Skeletal muscle satellite cell (primary cell): ENCODE results near the gene IL17RC.

Experiments
- H3K27me3 ChIP-seq: 2 replicates; pipeline ENCODE4 v1.7.0; 2013; ENCODE audit warnings: low read length; ENCODE audit not compliant: control insufficient read depth, insufficient read depth
- H3K36me3 ChIP-seq: 2 replicates; pipeline ENCODE4 v1.7.0; 2013; ENCODE audit warnings: mild to moderate bottlenecking, control low read depth, low read length; ENCODE audit not compliant: insufficient read depth
- H3K4me1 ChIP-seq: 2 replicates; pipeline ENCODE4 v1.7.0; 2013; ENCODE audit warnings: low read length; ENCODE audit not compliant: control insufficient read depth, insufficient read depth
- H3K4me2 ChIP-seq: 2 replicates; pipeline ENCODE4 v1.7.0; 2013; ENCODE audit warnings: mild to moderate bottlenecking, low read length
- H3K4me3 ChIP-seq: 2 replicates; pipeline ENCODE4 v1.7.0; 2013; ENCODE audit warnings: low read length
- H3K9ac ChIP-seq: 2 replicates; pipeline ENCODE4 v1.7.0; 2013; ENCODE audit warnings: mild to moderate bottlenecking, low read depth, low read length, moderate library complexity
- H3K9me3 ChIP-seq: replicated peaks from 2 replicates; pipeline ENCODE4 v1.7.0; 2013; ENCODE audit warnings: mild to moderate bottlenecking, control low read depth, low read length

Gene IL17RC

DNA sequence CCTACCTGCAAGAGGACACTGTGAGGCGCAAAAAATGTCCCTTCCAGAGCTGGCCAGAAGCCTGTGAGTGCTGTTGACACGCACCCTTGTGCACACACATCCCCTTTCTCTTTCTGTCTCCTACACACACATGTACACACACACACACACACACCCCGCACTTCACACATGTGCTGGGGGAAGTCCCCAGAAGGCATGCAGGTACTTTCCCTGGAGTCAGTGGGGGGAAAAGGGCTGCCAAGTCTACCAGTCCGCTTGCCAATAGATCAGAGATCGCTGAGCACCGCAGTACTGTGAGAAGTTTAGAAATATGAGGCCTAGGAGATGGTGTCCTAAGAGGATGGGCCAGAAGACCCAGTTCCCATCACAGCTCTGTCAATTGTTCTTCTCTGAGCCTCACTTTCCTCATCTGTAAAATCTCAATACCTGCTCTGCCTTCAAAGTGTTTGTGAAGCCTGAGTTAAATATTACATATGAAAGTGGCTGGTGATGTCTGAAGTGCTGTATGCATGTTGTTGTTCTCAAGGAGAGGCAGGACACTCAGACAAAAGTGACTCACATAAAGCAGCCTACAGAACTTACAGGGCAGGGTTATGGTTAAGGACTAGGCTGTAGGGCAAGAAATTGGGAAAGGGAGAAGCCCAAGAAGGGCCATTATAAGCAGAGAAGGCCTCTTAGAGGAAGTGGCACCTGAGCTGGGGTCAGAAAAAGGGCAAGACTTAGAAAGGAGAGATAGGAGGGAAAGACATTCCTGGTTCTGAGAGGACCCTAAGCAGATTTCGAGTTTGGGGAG, 7.5 kb upstream of the IL17RC start:
- no peak overlapping the region for H3K4me3 ChIP-seq
- no peaks in the 10 kb centered on the region for H3K27me3 ChIP-seq
- no peaks in the 10 kb centered on the region for H3K36me3 ChIP-seq
- H3K4me2 ChIP-seq = no peak overlapping the region
- peaks cover 27% of the 10 kb centered on the region for H3K4me1 ChIP-seq
- no peaks in the 10 kb centered on the region for H3K9me3 ChIP-seq
- no peak overlapping the region for H3K9ac ChIP-seq

- H3K4me2 ChIP-seq = no peak overlapping the region
- no peak overlapping the region for H3K9ac ChIP-seq
- H3K9me3 ChIP-seq = no peaks in the 10 kb centered on the region
- H3K27me3 ChIP-seq = no peaks in the 10 kb centered on the region
- no peaks in the 10 kb centered on the region for H3K36me3 ChIP-seq
- no peak overlapping the region for H3K4me3 ChIP-seq
- H3K4me1 ChIP-seq = peaks cover 49% of the 10 kb centered on the region
These were observed 5.0 kb upstream of the IL17RC start for GRCh38 chr3:9911863-9912262.

DNA sequence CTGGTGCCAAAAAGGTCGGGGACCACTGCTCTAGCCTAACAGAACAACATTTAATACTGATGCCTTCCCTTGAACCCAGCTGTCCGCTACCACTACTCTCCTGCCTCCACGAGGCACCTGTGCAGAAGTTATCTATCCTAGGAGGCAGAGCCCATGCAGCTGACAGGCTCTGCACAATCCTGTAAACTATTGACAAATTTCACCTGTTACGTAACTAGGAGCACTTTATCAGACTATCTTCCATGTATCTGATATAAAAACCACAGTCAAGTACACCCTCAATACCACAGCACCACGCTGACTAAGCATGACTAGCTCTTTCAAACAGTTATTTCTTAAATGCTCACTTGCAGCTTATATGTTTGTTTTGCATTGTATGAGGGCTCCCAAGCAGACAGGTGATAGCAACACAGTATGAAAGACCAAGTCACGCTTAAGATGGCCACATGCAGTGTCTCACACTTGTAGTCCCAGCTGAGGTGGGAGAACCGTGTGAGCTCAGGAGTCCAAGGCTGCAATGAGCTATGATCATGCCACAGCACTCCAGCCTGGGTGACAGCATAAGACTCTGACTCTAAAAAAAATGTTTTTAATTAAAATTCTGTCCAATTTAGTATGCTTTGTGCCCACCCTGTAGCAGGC, 4.5 kb upstream of the IL17RC start:
- H3K9ac ChIP-seq = no peak overlapping the region
- H3K36me3 ChIP-seq = no peaks in the 10 kb centered on the region
- no peak overlapping the region for H3K4me2 ChIP-seq
- no peak overlapping the region for H3K4me3 ChIP-seq
- H3K4me1 ChIP-seq = peaks cover 54% of the 10 kb centered on the region
- H3K27me3 ChIP-seq = no peaks in the 10 kb centered on the region
- no peaks in the 10 kb centered on the region for H3K9me3 ChIP-seq

GRCh38 chr3:9913601-9914000, 3.3 kb upstream of the IL17RC start:
- Histone ChIP-seq H3K4me2 (no peak overlapping the region), H3K27me3 (no peaks in the 10 kb centered on the region), H3K9me3 (no peaks in the 10 kb centered on the region), H3K4me3 (no peak overlapping the region), H3K36me3 (no peaks in the 10 kb centered on the region), H3K9ac (no peak overlapping the region), H3K4me1 (peaks cover 64% of the 10 kb centered on the region)

- no peak overlapping the region for H3K9ac ChIP-seq
- no peaks in the 10 kb centered on the region for H3K27me3 ChIP-seq
- H3K36me3 ChIP-seq = no peaks in the 10 kb centered on the region
- no peak overlapping the region for H3K4me2 ChIP-seq
- H3K9me3 ChIP-seq = no peaks in the 10 kb centered on the region
- peaks cover 64% of the 10 kb centered on the region for H3K4me1 ChIP-seq
- H3K4me3 ChIP-seq = no peak overlapping the region
These were observed 2.9 kb upstream of the IL17RC start for GRCh38 chr3:9914011-9914410.

- Histone ChIP-seq H3K4me2 (peak overlapping the region; percentile 92), H3K36me3 (no peaks in the 10 kb centered on the region), H3K4me1 (peaks cover 59% of the 10 kb centered on the region), H3K9ac (peak overlapping the region; percentile 85), H3K27me3 (no peaks in the 10 kb centered on the region), H3K9me3 (no peaks in the 10 kb centered on the region), H3K4me3 (peak overlapping the region; percentile 73)
These were observed 2.2 kb upstream of the IL17RC start for GRCh38 chr3:9914559-9915253.

GRCh38 chr3:9915254-9916141, 1.4 kb upstream of the IL17RC start:
- Histone ChIP-seq H3K27me3 (no peaks in the 10 kb centered on the region), H3K4me1 (peaks cover 57% of the 10 kb centered on the region), H3K4me3 (peak overlapping the region; percentile 73), H3K9ac (peak overlapping the region; percentile 85), H3K4me2 (peak overlapping the region; percentile 92), H3K9me3 (no peaks in the 10 kb centered on the region), H3K36me3 (peaks cover 3% of the 10 kb centered on the region)

- peak overlapping the region; percentile 69 for H3K4me3 ChIP-seq
- H3K27me3 ChIP-seq = no peaks in the 10 kb centered on the region
- H3K4me2 ChIP-seq = peak overlapping the region; percentile 92
- H3K9ac ChIP-seq = peak overlapping the region; percentile 83
- peaks cover 57% of the 10 kb centered on the region for H3K4me1 ChIP-seq
- peaks cover 5% of the 10 kb centered on the region for H3K36me3 ChIP-seq
- no peaks in the 10 kb centered on the region for H3K9me3 ChIP-seq
These were observed 558 bp upstream of the IL17RC start for GRCh38 chr3:9916346-9916733.

DNA sequence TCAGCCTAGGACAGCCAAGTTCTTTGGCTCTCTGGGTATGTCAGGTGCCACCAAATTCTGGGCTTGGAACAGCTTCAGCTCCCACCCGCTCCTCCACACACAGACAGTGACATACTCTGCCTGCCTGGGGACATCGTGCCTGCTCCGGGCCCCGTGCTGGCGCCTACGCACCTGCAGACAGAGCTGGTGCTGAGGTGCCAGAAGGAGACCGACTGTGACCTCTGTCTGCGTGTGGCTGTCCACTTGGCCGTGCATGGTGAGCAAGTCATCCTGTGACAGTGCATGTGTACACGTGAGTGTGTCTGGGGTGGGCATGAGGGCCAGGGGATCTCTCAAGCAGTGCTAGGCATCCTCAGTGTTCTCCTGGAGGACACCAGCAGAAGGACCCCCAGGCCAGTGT, 922 bp downstream of the IL17RC start:
- Histone ChIP-seq H3K9me3 (no peaks in the 10 kb centered on the region), H3K4me2 (peak overlapping the region; percentile 92), H3K9ac (peak overlapping the region; percentile 83), H3K4me3 (peak overlapping the region; percentile 69), H3K4me1 (peaks cover 47% of the 10 kb centered on the region), H3K27me3 (no peaks in the 10 kb centered on the region), H3K36me3 (peaks cover 5% of the 10 kb centered on the region)

GRCh38 chr3:9918261-9919038, 1.6 kb downstream of the IL17RC start:
- Histone ChIP-seq H3K9me3 (no peaks in the 10 kb centered on the region), H3K4me3 (peak overlapping the region; percentile 69), H3K9ac (no peak overlapping the region), H3K4me1 (peaks cover 46% of the 10 kb centered on the region), H3K27me3 (no peaks in the 10 kb centered on the region), H3K4me2 (peak overlapping the region; percentile 92), H3K36me3 (peaks cover 5% of the 10 kb centered on the region)
